ENCODE measurements around the gene CREB3. TPM values are rescaled to one million over a fixed set of nuclear protein-coding genes. Genes with fewer than 3 reads are reported as not detected.

The CREB3 gene
- total RNA-seq, 1 donor from 2014 or later = 45.2 TPM

- no peak for DNase-seq (ENCODE audit: low read depth, low spot score)
These were observed 5.5 kb upstream of the CREB3 start for GRCh38 chr9:35726931-35727330.

- DNase-seq (ENCODE audit: low read depth, low spot score) = no peak
These were observed 4.8 kb upstream of the CREB3 start for GRCh38 chr9:35727676-35728040.

GRCh38 chr9:35728041-35728971, 4.2 kb upstream of the CREB3 start:
- peak; percentile 79 for DNase-seq (ENCODE audit: low read depth, low spot score)

GRCh38 chr9:35729101-35729500, 3.4 kb upstream of the CREB3 start:
- DNase-seq (ENCODE audit: low read depth, low spot score) = no peak

GRCh38 chr9:35729700-35730485, 2.6 kb upstream of the CREB3 start:
- no peak for DNase-seq (ENCODE audit: low read depth, low spot score)

GRCh38 chr9:35730486-35730854, 2.0 kb upstream of the CREB3 start:
- DNase-seq (ENCODE audit: low read depth, low spot score) = no peak

GRCh38 chr9:35731415-35732184, 866 bp upstream of the CREB3 start:
- DNase-seq (ENCODE audit: low read depth, low spot score) = no peak

- no peak for DNase-seq (ENCODE audit: low read depth, low spot score)
These were observed 505 bp downstream of the CREB3 start for GRCh38 chr9:35732800-35733541.

- DNase-seq (ENCODE audit: low read depth, low spot score) = no peak
These were observed 1.6 kb downstream of the CREB3 start for GRCh38 chr9:35734096-35734495.

GRCh38 chr9:35736201-35736633, 3.8 kb downstream of the CREB3 start:
- DNase-seq (ENCODE audit: low read depth, low spot score) = no peak

GRCh38 chr9:35737143-35737542, 4.7 kb downstream of the CREB3 start:
- no peak for DNase-seq (ENCODE audit: low read depth, low spot score)

GRCh38 chr9:35738186-35738585, 5.7 kb downstream of the CREB3 start:
- no peak for DNase-seq (ENCODE audit: low read depth, low spot score)

- DNase-seq (ENCODE audit: low read depth, low spot score) = no peak
These were observed 6.5 kb downstream of the CREB3 start for GRCh38 chr9:35738924-35739323.

- DNase-seq (ENCODE audit: low read depth, low spot score) = no peak
These were observed 7.8 kb downstream of the CREB3 start for GRCh38 chr9:35740243-35740642.

GRCh38 chr9:35741740-35742139, 9.3 kb downstream of the CREB3 start:
- DNase-seq (ENCODE audit: low read depth, low spot score) = no peak

GRCh38 chr9:35743452-35743851, 11.0 kb downstream of the CREB3 start:
- no peak for DNase-seq (ENCODE audit: low read depth, low spot score)

- no peak for DNase-seq (ENCODE audit: low read depth, low spot score)
These were observed 11.5 kb downstream of the CREB3 start for GRCh38 chr9:35743880-35744518.

GRCh38 chr9:35745569-35745968, 13.1 kb downstream of the CREB3 start:
- DNase-seq (ENCODE audit: low read depth, low spot score) = no peak

GRCh38 chr9:35746583-35746982, 14.1 kb downstream of the CREB3 start:
- no peak for DNase-seq (ENCODE audit: low read depth, low spot score)

- no peak for DNase-seq (ENCODE audit: low read depth, low spot score)
These were observed 15.9 kb downstream of the CREB3 start for GRCh38 chr9:35748242-35748857.

Measured in pulmonary artery endothelial cell (primary cell).